ENCODE data around the gene ADAMTS18. TPM values are rescaled to one million over a fixed set of nuclear protein-coding genes. Genes with fewer than 3 reads are reported as not detected.

Gene ADAMTS18
- total RNA-seq, 8 experiments from 2014 or later: 0.75 to 2.9 (median 1.0) TPM; not detected in 3

GRCh38 chr16:77430787-77431585, 3.8 kb downstream of the ADAMTS18 start:
- WGBS, 10 experiments: 0 to 42% (median 16%) methylated on average over 1 to 17 of the region's 17 CpGs; no CpG with 5 or more reads in 1 of the 10 experiments
- Histone ChIP-seq H3K27ac (peak overlapping the region in 1 of 2 donors; percentile 2), H3K4me3 (peak overlapping the region in 3 of 5 donors; percentile 6 to 13 (median 13)), H3K4me1 (replicated peaks in 1 of 2) (peaks cover 15 to 30% of the 10 kb centered on the region in 2 donors)
- in situ Hi-C loops (cut with MboI; ENCODE audit: low pct_unique_long_range_greater_than_20kb in 2 of 9, low sequenced_read_pairs in 9 of 9, unreplicated experiment in 9 of 9): no loop called here
- peak in 5 of 8 experiments; percentile 52 to 80 (median 71) for ATAC-seq (replicated peaks in 6 of 8)

- WGBS, 10 experiments: 62 to 100% (median 89%) methylated on average over 1 to 4 of the region's 4 CpGs; no CpG with 5 or more reads in 3 of the 10 experiments
- no peak overlapping the region for H3K4me3 ChIP-seq
- H3K27ac ChIP-seq: peak overlapping the region in 1 of 2 donors; percentile 2
- in situ Hi-C loops (cut with MboI; ENCODE audit: low pct_unique_long_range_greater_than_20kb in 2 of 9, low sequenced_read_pairs in 9 of 9, unreplicated experiment in 9 of 9): no loop called here
- peaks cover 15 to 30% of the 10 kb centered on the region in 2 donors for H3K4me1 ChIP-seq (replicated peaks in 1 of 2)
- no peak for ATAC-seq (replicated peaks in 6 of 8)
Measured at GRCh38 chr16:77430360-77430759, 4.5 kb downstream of the ADAMTS18 start.

- in situ Hi-C loops (cut with MboI; ENCODE audit: low pct_unique_long_range_greater_than_20kb in 2 of 9, low sequenced_read_pairs in 9 of 9, unreplicated experiment in 9 of 9): no loop called here
- 0 to 67% (median 23%) methylated on average over 1 to 10 of the region's 10 CpGs; no CpG with 5 or more reads in 1 of the 10 experiments for WGBS, 10 experiments
- ATAC-seq (replicated peaks in 6 of 8): peak in 5 of 8 experiments; percentile 71 to 89 (median 88)
- peak overlapping the region in 1 of 2 donors; percentile 47 for H3K27ac ChIP-seq
- no peak overlapping the region for H3K4me3 ChIP-seq
- H3K4me1 ChIP-seq (replicated peaks in 1 of 2): peaks cover 3 to 16% of the 10 kb centered on the region in 2 donors
Measured at GRCh38 chr16:77424871-77425604, 9.8 kb downstream of the ADAMTS18 start.

GRCh38 chr16:77422196-77422784, 12.5 kb downstream of the ADAMTS18 start:
- Histone ChIP-seq H3K4me1 (replicated peaks in 1 of 2) (peaks cover 10 to 16% of the 10 kb centered on the region in 2 donors), H3K4me3 (no peak overlapping the region), H3K27ac (no peak overlapping the region)
- in situ Hi-C loops (cut with MboI; ENCODE audit: low pct_unique_long_range_greater_than_20kb in 2 of 9, low sequenced_read_pairs in 9 of 9, unreplicated experiment in 9 of 9): no loop called here
- no peak for ATAC-seq (replicated peaks in 6 of 8)
- 20 to 100% (median 92%) methylated on average over 1 to 2 of the region's 2 CpGs; no CpG with 5 or more reads in 1 of the 10 experiments for WGBS, 10 experiments

- Histone ChIP-seq H3K27ac (no peak overlapping the region), H3K4me1 (replicated peaks in 1 of 2) (peaks cover 10 to 11% of the 10 kb centered on the region in 2 donors), H3K4me3 (no peak overlapping the region)
- 33 to 100% (median 100%) methylated on average over 1 of the region's 1 CpG; no CpG with 5 or more reads in 5 of the 10 experiments for WGBS, 10 experiments
- ATAC-seq (replicated peaks in 6 of 8): no peak
- in situ Hi-C loops (cut with MboI; ENCODE audit: low pct_unique_long_range_greater_than_20kb in 2 of 9, low sequenced_read_pairs in 9 of 9, unreplicated experiment in 9 of 9): no loop called here
Measured at GRCh38 chr16:77416939-77417480, 17.8 kb downstream of the ADAMTS18 start.

- 50 to 100% (median 92%) methylated on average over 1 to 2 of the region's 2 CpGs; no CpG with 5 or more reads in 3 of the 10 experiments for WGBS, 10 experiments
- H3K27ac ChIP-seq: no peak overlapping the region
- in situ Hi-C loops (cut with MboI; ENCODE audit: low pct_unique_long_range_greater_than_20kb in 2 of 9, low sequenced_read_pairs in 9 of 9, unreplicated experiment in 9 of 9): no loop called here
- no peak overlapping the region for H3K4me3 ChIP-seq
- H3K4me1 ChIP-seq (replicated peaks in 1 of 2): peaks cover 0 to 7% of the 10 kb centered on the region in 2 donors
- ATAC-seq (replicated peaks in 6 of 8): peak in 5 of 8 experiments; percentile 43 to 98 (median 90)
Measured at GRCh38 chr16:77414752-77415231, 20.0 kb downstream of the ADAMTS18 start.

GRCh38 chr16:77410449-77410848, 24.4 kb downstream of the ADAMTS18 start:
- Histone ChIP-seq H3K4me1 (replicated peaks in 1 of 2) (peaks cover 0 to 2% of the 10 kb centered on the region in 2 donors), H3K4me3 (no peak overlapping the region), H3K27ac (no peak overlapping the region)
- ATAC-seq (replicated peaks in 6 of 8): no peak
- WGBS, 10 experiments: 0 to 100% (median 69%) methylated on average over 1 to 4 of the region's 4 CpGs; no CpG with 5 or more reads in 1 of the 10 experiments
- in situ Hi-C loops (cut with MboI; ENCODE audit: low pct_unique_long_range_greater_than_20kb in 2 of 9, low sequenced_read_pairs in 9 of 9, unreplicated experiment in 9 of 9): no loop called here

GRCh38 chr16:77409311-77409710, 25.5 kb downstream of the ADAMTS18 start:
- peaks cover 0 to 2% of the 10 kb centered on the region in 2 donors for H3K4me1 ChIP-seq (replicated peaks in 1 of 2)
- in situ Hi-C loops (cut with MboI; ENCODE audit: low pct_unique_long_range_greater_than_20kb in 2 of 9, low sequenced_read_pairs in 9 of 9, unreplicated experiment in 9 of 9): no loop called here

GRCh38 chr16:77408607-77409006, 26.2 kb downstream of the ADAMTS18 start:
- H3K4me3 ChIP-seq: no peak overlapping the region
- peaks cover 0 to 2% of the 10 kb centered on the region in 2 donors for H3K4me1 ChIP-seq (replicated peaks in 1 of 2)
- in situ Hi-C loops (cut with MboI; ENCODE audit: low pct_unique_long_range_greater_than_20kb in 2 of 9, low sequenced_read_pairs in 9 of 9, unreplicated experiment in 9 of 9): no loop called here
- H3K27ac ChIP-seq: no peak overlapping the region
- ATAC-seq (replicated peaks in 6 of 8): no peak

More at GRCh38 chr16:77409311-77409710, 25.5 kb downstream of the ADAMTS18 start:
- WGBS, 10 experiments: 41 to 88% (median 58%) methylated on average over 1 to 5 of the region's 5 CpGs; no CpG with 5 or more reads in 1 of the 10 experiments
- ATAC-seq (replicated peaks in 6 of 8): peak in 5 of 8 experiments; percentile 83 to 100 (median 98)
- Histone ChIP-seq H3K27ac (no peak overlapping the region), H3K4me3 (no peak overlapping the region)

GRCh38 chr16:77406680-77407079, 28.2 kb downstream of the ADAMTS18 start:
- WGBS, 10 experiments: 50 to 100% (median 93%) methylated on average over 1 of the region's 1 CpG; no CpG with 5 or more reads in 3 of the 10 experiments

GRCh38 chr16:77404775-77405174, 30.1 kb downstream of the ADAMTS18 start:
- no peak for ATAC-seq (replicated peaks in 6 of 8)
- in situ Hi-C loops (cut with MboI; ENCODE audit: low pct_unique_long_range_greater_than_20kb in 2 of 9, low sequenced_read_pairs in 9 of 9, unreplicated experiment in 9 of 9): no loop called here
- WGBS, 10 experiments: 0 to 100% (median 67%) methylated on average over 1 of the region's 1 CpG; no CpG with 5 or more reads in 2 of the 10 experiments
- Histone ChIP-seq H3K27ac (no peak overlapping the region), H3K4me1 (replicated peaks in 1 of 2) (peaks cover 0 to 2% of the 10 kb centered on the region in 2 donors), H3K4me3 (no peak overlapping the region)

More at GRCh38 chr16:77406680-77407079, 28.2 kb downstream of the ADAMTS18 start:
- Histone ChIP-seq H3K4me3 (no peak overlapping the region), H3K27ac (no peak overlapping the region), H3K4me1 (replicated peaks in 1 of 2) (peaks cover 0 to 2% of the 10 kb centered on the region in 2 donors)
- ATAC-seq (replicated peaks in 6 of 8): no peak
- in situ Hi-C loops (cut with MboI; ENCODE audit: low pct_unique_long_range_greater_than_20kb in 2 of 9, low sequenced_read_pairs in 9 of 9, unreplicated experiment in 9 of 9): no loop called here

GRCh38 chr16:77403732-77404131, 31.1 kb downstream of the ADAMTS18 start:
- Histone ChIP-seq H3K27ac (no peak overlapping the region), H3K4me1 (replicated peaks in 1 of 2) (no peaks in the 10 kb centered on the region), H3K4me3 (no peak overlapping the region)
- in situ Hi-C loops (cut with MboI; ENCODE audit: low pct_unique_long_range_greater_than_20kb in 2 of 9, low sequenced_read_pairs in 9 of 9, unreplicated experiment in 9 of 9): no loop called here
- no peak for ATAC-seq (replicated peaks in 6 of 8)
- WGBS, 10 experiments: 80 to 100% methylated on average over 1 of the region's 2 CpGs; no CpG with 5 or more reads in 8 of the 10 experiments

All from motor neuron (in vitro differentiated cells).